IMR-90 (cell line): ENCODE results near the gene UGT1A7. TPM values are rescaled to one million over a fixed set of nuclear protein-coding genes. Genes with fewer than 3 reads are reported as not detected.

Source experiments
- ATAC-seq: fragments of 200-7000 bp; cut with Tn5 transposase; 2 replicates; pipeline ENCODE4 v1.9.1; 2020; ENCODE audit warnings: low read depth, mild to moderate bottlenecking, moderate library complexity
- BruUV-seq: library from RNA; stranded (reverse); fragments of 400-500 nt; replicated peaks from 2 replicates; lab custom pipeline; 2021; lab: Mats Ljungman, UMichigan
- CTCF ChIA-PET: fragments of 300-600 bp; formaldehyde crosslinking; extraction: SDS; loops from one replicate; lab custom pipeline; 2021; ENCODE audit warnings: antibody characterized with exemption; lab: Yijun Ruan, JAX
- POLR2A ChIA-PET: fragments of 300-600 bp; sonication (Branson Sonifier 250); formaldehyde crosslinking; loops from one replicate; lab custom pipeline; 2022; ENCODE audit warnings: antibody characterized with exemption; ENCODE audit not compliant: unreplicated experiment; lab: Charles Lee
- DNase-seq: peaks from one replicate; pipeline ENCODE4 v3.0.0; 2013
- H2AFZ ChIP-seq: replicated peaks from 2 replicates; pipeline ENCODE3; 2013; ENCODE audit warnings: low read length, mild to moderate bottlenecking; ENCODE audit not compliant: poor library complexity
- H2AK5ac ChIP-seq: 2 replicates; pipeline ENCODE4 v1.6.1; 2013; ENCODE audit warnings: low read depth, low read length, inconsistent platforms
- H2AK9ac ChIP-seq: replicated peaks from 2 replicates; pipeline ENCODE3; 2013; ENCODE audit warnings: mild to moderate bottlenecking, low read depth, low read length, moderate library complexity; ENCODE audit not compliant: poor library complexity
- H2BK120ac ChIP-seq: 2 replicates; pipeline ENCODE4 v1.6.1; 2013; ENCODE audit warnings: low read depth, low read length, inconsistent platforms
- H2BK15ac ChIP-seq: 3 replicates; pipeline ENCODE4 v1.6.1; 2013; ENCODE audit warnings: low read depth, low read length, inconsistent platforms
- H2BK20ac ChIP-seq: 2 replicates; pipeline ENCODE4 v1.6.1; 2013; ENCODE audit warnings: low read depth, mild to moderate bottlenecking, inconsistent platforms, low read length, moderate library complexity
- H2BK5ac ChIP-seq: 2 replicates; pipeline ENCODE4 v1.6.1; 2013; ENCODE audit warnings: mild to moderate bottlenecking, low read depth, low read length, inconsistent platforms; ENCODE audit not compliant: poor library complexity, severe bottlenecking
- H3K14ac ChIP-seq: replicated peaks from 2 replicates; pipeline ENCODE4 v1.6.1; 2013; ENCODE audit warnings: low read depth, low read length, inconsistent platforms
- H3K18ac ChIP-seq: 2 replicates; pipeline ENCODE4 v1.6.1; 2013; ENCODE audit warnings: low read depth, low read length, control low read depth
- H3K23ac ChIP-seq: 2 replicates; pipeline ENCODE4 v1.6.1; 2013; ENCODE audit warnings: low read depth, low read length, inconsistent platforms
- H3K27ac ChIP-seq: 2 replicates; pipeline ENCODE4 v1.5.1; 2013; ENCODE audit warnings: mild to moderate bottlenecking, control low read depth, low read length; ENCODE audit not compliant: insufficient read depth
- H3K27me3 ChIP-seq: 2 replicates; pipeline ENCODE4 v1.6.1; 2013; ENCODE audit warnings: low read length; ENCODE audit not compliant: control insufficient read depth, insufficient read depth
- H3K36me3 ChIP-seq: 2 replicates; pipeline ENCODE4 v1.6.1; 2013; ENCODE audit warnings: low read length, mixed read lengths; ENCODE audit not compliant: control insufficient read depth, insufficient read depth
- H3K4ac ChIP-seq: 2 replicates; pipeline ENCODE4 v1.6.1; 2013; ENCODE audit warnings: low read depth, low read length, inconsistent platforms
- H3K4me1 ChIP-seq: 2 replicates; pipeline ENCODE4 v1.6.1; 2013; ENCODE audit warnings: low read length, mixed read lengths; ENCODE audit not compliant: control insufficient read depth, insufficient read depth
- H3K4me2 ChIP-seq: 2 replicates; pipeline ENCODE4 v1.6.1; 2013; ENCODE audit warnings: low read depth, mild to moderate bottlenecking, control low read depth, low read length, moderate library complexity
- H3K4me3 ChIP-seq: 2 replicates; pipeline ENCODE4 v1.5.1; 2013; ENCODE audit warnings: low read depth, mild to moderate bottlenecking, control low read depth, low read length, moderate library complexity; ENCODE audit not compliant: insufficient read depth
- H3K56ac ChIP-seq: 2 replicates; pipeline ENCODE4 v1.6.1; 2013; ENCODE audit warnings: low read length, inconsistent platforms; ENCODE audit not compliant: insufficient read depth; ENCODE audit errors: extremely low read depth
- H3K79me1 ChIP-seq, 2 experiments: 2 replicates each; pipeline ENCODE4 v1.6.1; 2013; ENCODE audit warnings: low read length in 2 of 2, inconsistent platforms in 1 of 2, low read depth in 1 of 2
- H3K9ac ChIP-seq: 2 replicates; pipeline ENCODE4 v1.6.1; 2013; ENCODE audit warnings: low read depth, low read length, control low read depth
- H3K9me1 ChIP-seq: 2 replicates; pipeline ENCODE4 v1.6.1; 2013; ENCODE audit warnings: low read length, inconsistent platforms; ENCODE audit not compliant: insufficient read depth
- H3K9me3 ChIP-seq: 2 replicates; pipeline ENCODE4 v1.6.1; 2013; ENCODE audit warnings: low read length; ENCODE audit not compliant: control insufficient read depth, insufficient read depth
- H4K20me1 ChIP-seq: 2 replicates; pipeline ENCODE4 v1.6.1; 2013; ENCODE audit warnings: low read length, inconsistent platforms; ENCODE audit not compliant: insufficient read depth
- H4K5ac ChIP-seq: 2 replicates; pipeline ENCODE4 v1.6.1; 2013; ENCODE audit warnings: mild to moderate bottlenecking, low read depth, low read length, control low read depth
- H4K8ac ChIP-seq, 2 experiments: 2 replicates each; pipeline ENCODE4 v1.6.1; 2013; ENCODE audit warnings: low read depth in 2 of 2, low read length in 2 of 2, control low read depth in 1 of 2, inconsistent platforms in 1 of 2
- H4K91ac ChIP-seq: 2 replicates; pipeline ENCODE4 v1.6.1; 2013; ENCODE audit warnings: low read depth, low read length, inconsistent platforms; ENCODE audit not compliant: insufficient read depth
- BHLHE40 ChIP-seq: fragments of 150-350 bp; IDR thresholded peaks from 2 replicates; pipeline ENCODE4 v1.6.1; 2016; ENCODE audit warnings: mild to moderate bottlenecking, low read depth, low read length
- WGBS, 2 experiments: methylation state at CpG; one replicate each; pipeline versions ENCODE4 v1.1.5 to v1.1.7; 2013; ENCODE audit warnings: missing lambda C conversion rate in 2 of 2; ENCODE audit not compliant: insufficient read length in 1 of 2; ENCODE audit errors: extremely low coverage in 2 of 2; 5-methylcytosine and 5-hydroxymethylcytosine counted together
- dilution Hi-C: fragments of 300-500 bp; cut with HindIII; formaldehyde crosslinking; loops from one replicate; pipeline ENCODE4 v1.14.3; 2018; ENCODE audit warnings: low sequenced_read_pairs; ENCODE audit not compliant: unreplicated experiment
- in situ Hi-C: fragments of 300-500 bp; cut with MboI; formaldehyde crosslinking; loops from 3 replicates; pipeline ENCODE4 v1.14.3; 2019; ENCODE audit warnings: low sequenced_read_pairs, inconsistent platforms, mixed read lengths
- intact Hi-C: fragments of 100-400 bp; cut with micrococcal nuclease; formaldehyde crosslinking; loops from 2 replicates; pipeline ENCODE4 v1.10.0; 2022
- polyA plus RNA-seq, 3 experiments: library from polyadenylated mRNA; depleted of rRNA; stranded (reverse); fragments of >200 nt; gene quantifications; 2 replicates each; pipeline ENCODE4 v1.2.3, GENCODE V29; 2012; ENCODE audit warnings: low replicate concordance in 1 of 3
- total RNA-seq: library from RNA; depleted of rRNA; stranded (reverse); fragments of >200 nt; gene quantifications from 2 replicates; pipeline ENCODE4 v1.2.3, GENCODE V29; 2012
- TF ChIP-seq, protein P1 (sequence below): conservative IDR thresholded peaks from 2 replicates; pipeline ENCODE4 v1.5.1; 2012; ENCODE audit warnings: mild to moderate bottlenecking, low read depth, low read length, improper control_type of control experiment

UGT1A7 gene
- total and polyA plus RNA-seq, 2 of the 4 experiments (the other 2 are of a cell fraction), result not detected

- no peak overlapping the region for H4K8ac ChIP-seq
- intact Hi-C loops (no loop called here), dilution Hi-C loops (no loop called here), in situ Hi-C loops (no loop called here)
- no peaks in the 10 kb centered on the region for H3K36me3 ChIP-seq
- H3K4me1 ChIP-seq, result no peaks in the 10 kb centered on the region
- no peak overlapping the region for H3K14ac ChIP-seq
- BruUV-seq, result no TSS peak
- no peak overlapping the region for H3K27ac ChIP-seq
- no peak overlapping the region for H4K91ac ChIP-seq
- no peak overlapping the region for H3K9ac ChIP-seq
- H3K56ac ChIP-seq, result no peak overlapping the region
- no peak overlapping the region for H2BK15ac ChIP-seq
- no peak overlapping the region for H2BK20ac ChIP-seq
- H3K4me2 ChIP-seq, result no peak overlapping the region
- DNase-seq, result peak; percentile 55
- no peaks in the 10 kb centered on the region for H3K79me1 ChIP-seq
- H3K23ac ChIP-seq, result no peak overlapping the region
- peaks cover 19% of the 10 kb centered on the region for H3K27me3 ChIP-seq
- H4K20me1 ChIP-seq, result no peaks in the 10 kb centered on the region
- no peak overlapping the region for H2AK5ac ChIP-seq
- no peak overlapping the region for H3K18ac ChIP-seq
- peak overlapping the region; percentile 27 for H2AFZ ChIP-seq
- 90% methylated on average over 2 of the region's 9 CpGs; no CpG with 5 or more reads in 1 of the 2 experiments for WGBS, 2 experiments
- POLR2A ChIA-PET, result no interaction called here
- H2BK120ac ChIP-seq, result no peak overlapping the region
- no peak overlapping the region for H3K4me3 ChIP-seq
- no peaks in the 10 kb centered on the region; the same call in 1 of the 2 replicates for H3K9me3 ChIP-seq
- H3K9me1 ChIP-seq, result no peaks in the 10 kb centered on the region
- peak; percentile 49; the same call in 1 of the 2 replicates for ATAC-seq
- H2AK9ac ChIP-seq, result no peak overlapping the region
- no peak overlapping the region for H2BK5ac ChIP-seq
- H3K4ac ChIP-seq, result no peak overlapping the region
- no peak overlapping the region for H4K5ac ChIP-seq
- CTCF ChIA-PET, result no interaction called here
- TF ChIP-seq BHLHE40, result no peak
- TF ChIP-seq, protein P1, sequence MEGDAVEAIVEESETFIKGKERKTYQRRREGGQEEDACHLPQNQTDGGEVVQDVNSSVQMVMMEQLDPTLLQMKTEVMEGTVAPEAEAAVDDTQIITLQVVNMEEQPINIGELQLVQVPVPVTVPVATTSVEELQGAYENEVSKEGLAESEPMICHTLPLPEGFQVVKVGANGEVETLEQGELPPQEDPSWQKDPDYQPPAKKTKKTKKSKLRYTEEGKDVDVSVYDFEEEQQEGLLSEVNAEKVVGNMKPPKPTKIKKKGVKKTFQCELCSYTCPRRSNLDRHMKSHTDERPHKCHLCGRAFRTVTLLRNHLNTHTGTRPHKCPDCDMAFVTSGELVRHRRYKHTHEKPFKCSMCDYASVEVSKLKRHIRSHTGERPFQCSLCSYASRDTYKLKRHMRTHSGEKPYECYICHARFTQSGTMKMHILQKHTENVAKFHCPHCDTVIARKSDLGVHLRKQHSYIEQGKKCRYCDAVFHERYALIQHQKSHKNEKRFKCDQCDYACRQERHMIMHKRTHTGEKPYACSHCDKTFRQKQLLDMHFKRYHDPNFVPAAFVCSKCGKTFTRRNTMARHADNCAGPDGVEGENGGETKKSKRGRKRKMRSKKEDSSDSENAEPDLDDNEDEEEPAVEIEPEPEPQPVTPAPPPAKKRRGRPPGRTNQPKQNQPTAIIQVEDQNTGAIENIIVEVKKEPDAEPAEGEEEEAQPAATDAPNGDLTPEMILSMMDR, result 0 out of 2 replicates have a peak, but pooled peaks have one; percentile 11
Observed at GRCh38 chr2:233801357-233802131, 119.8 kb downstream of the UGT1A7 start.
